ENCODE measurements around the gene TRIM43. TPM values are rescaled to one million over a fixed set of nuclear protein-coding genes. Genes with fewer than 3 reads are reported as not detected.

The TRIM43 gene
- total RNA-seq: not detected

DNA sequence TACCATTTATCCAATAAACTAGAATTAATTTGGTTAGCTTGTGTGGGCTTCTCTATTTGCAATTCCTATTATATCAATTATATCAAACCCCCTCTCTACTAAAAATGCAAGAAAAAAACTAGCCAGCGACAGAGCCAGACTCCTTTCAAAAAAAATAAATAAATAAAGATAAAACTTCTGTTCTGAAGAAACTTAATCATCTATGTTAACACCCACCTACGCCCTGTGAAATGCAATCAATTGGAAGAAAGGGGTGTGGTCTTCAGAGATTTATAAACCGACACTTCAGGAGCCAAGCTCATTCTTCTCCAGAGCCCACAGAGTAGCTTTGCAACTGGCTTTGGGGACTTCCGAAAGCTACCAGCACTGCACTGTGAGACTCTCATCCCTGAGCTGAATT lies at the start of gene TRIM43:
Gene TRIM43 (plus strand): TSS at position 301 of the 400 bp plus-strand sequence. CDS start 2,023 bp downstream, outside the sequence.

Small RNAs within 50 kb of the gene (small RNA-seq; reads per million reads assigned to genes)
- gene AC009237.4 (not detected), gene AC009237.7 (not detected)

Other genes with a start within 250 kb of the TRIM43 start
- 13.6 TPM for gene FAHD2A, start 189.3 kb upstream of the TRIM43 start, total RNA-seq
- not detected for gene TRIM43B, start 107.2 kb upstream of the TRIM43 start, total RNA-seq